ENCODE measurements around the gene ABR.

DNA sequence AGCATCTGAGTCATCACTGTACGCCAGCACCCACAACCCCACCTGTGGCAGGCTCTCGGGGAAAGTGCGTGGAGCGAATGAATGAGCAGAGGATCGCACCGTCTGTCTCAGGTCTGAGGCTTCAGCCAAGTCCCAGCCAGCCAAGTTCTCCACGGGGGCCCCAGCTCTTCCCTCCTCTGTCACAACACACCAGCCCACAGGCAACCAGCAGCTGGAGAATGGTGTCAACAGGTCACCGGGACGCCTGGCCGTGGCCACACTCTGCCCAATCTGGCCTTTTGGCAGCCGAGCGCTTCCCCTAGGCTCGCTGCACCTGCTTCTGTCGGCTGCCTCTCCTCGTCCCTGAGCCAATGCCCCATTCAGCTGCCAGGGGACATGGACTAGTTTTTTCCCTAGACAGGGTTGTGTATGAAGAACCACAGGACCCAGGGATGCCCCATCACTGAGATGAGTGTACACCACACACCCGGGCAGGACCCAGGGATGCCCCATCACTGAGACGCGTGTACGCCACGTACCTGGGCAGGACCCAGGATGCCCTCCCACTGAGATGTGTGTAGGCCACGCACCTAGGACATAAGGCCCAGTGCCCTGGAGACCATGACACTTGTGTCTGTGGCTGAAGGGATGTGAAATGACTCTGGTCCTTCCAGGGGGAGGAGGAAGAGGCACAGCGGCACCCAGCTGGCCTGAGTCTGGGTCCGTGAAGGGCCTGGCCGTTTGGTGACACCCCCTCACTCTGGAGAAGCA, 52.8 kb downstream of the ABR start:
- TF ChIP-seq, protein P1, sequence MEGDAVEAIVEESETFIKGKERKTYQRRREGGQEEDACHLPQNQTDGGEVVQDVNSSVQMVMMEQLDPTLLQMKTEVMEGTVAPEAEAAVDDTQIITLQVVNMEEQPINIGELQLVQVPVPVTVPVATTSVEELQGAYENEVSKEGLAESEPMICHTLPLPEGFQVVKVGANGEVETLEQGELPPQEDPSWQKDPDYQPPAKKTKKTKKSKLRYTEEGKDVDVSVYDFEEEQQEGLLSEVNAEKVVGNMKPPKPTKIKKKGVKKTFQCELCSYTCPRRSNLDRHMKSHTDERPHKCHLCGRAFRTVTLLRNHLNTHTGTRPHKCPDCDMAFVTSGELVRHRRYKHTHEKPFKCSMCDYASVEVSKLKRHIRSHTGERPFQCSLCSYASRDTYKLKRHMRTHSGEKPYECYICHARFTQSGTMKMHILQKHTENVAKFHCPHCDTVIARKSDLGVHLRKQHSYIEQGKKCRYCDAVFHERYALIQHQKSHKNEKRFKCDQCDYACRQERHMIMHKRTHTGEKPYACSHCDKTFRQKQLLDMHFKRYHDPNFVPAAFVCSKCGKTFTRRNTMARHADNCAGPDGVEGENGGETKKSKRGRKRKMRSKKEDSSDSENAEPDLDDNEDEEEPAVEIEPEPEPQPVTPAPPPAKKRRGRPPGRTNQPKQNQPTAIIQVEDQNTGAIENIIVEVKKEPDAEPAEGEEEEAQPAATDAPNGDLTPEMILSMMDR (IDR thresholded peaks at IDR 0.05 in 8 of 11, conservative IDR thresholded peaks at IDR 0.05 in 3 of 11): no peak
- TF ChIP-seq POLR2A (IDR thresholded peaks at IDR 0.05) (no peak), POLR2AphosphoS5 (IDR thresholded peaks at IDR 0.05) (no peak)

All from spleen (tissue), 7 donors.